Measurements from ENCODE around the gene UBXN11.

Gene UBXN11

GRCh38 chr1:26283871-26284596 lies 22.4 kb downstream of the UBXN11 start:
- DNase-seq, result no peak

GRCh38 chr1:26283279-26283853 lies 23.1 kb downstream of the UBXN11 start:
- no peak for DNase-seq

- no peak for DNase-seq
These were observed 24.0 kb downstream of the UBXN11 start for GRCh38 chr1:26282401-26282918.

- peak; percentile 68 for DNase-seq
These were observed 24.5 kb downstream of the UBXN11 start for GRCh38 chr1:26281971-26282370.

GRCh38 chr1:26281091-26281958 lies 25.1 kb downstream of the UBXN11 start:
- DNase-seq, result no peak

GRCh38 chr1:26280333-26281042 lies 25.9 kb downstream of the UBXN11 start:
- no peak for DNase-seq

GRCh38 chr1:26279456-26280332 lies 26.7 kb downstream of the UBXN11 start, which contains the start of gene SH3BGRL3:
Gene SH3BGRL3, plus strand, starts transcription at chr1:26280086. Its CDS starts 70 bp downstream, at chr1:26280156.
- peak; percentile 94 for DNase-seq

- DNase-seq, result no peak
These were observed 27.5 kb downstream of the UBXN11 start for GRCh38 chr1:26278724-26279455.

- DNase-seq, result no peak
These were observed 28.1 kb downstream of the UBXN11 start for GRCh38 chr1:26278303-26278702.

GRCh38 chr1:26277719-26278118 lies 28.7 kb downstream of the UBXN11 start:
- no peak for DNase-seq

- no peak for DNase-seq
These were observed 29.2 kb downstream of the UBXN11 start for GRCh38 chr1:26277261-26277661.

GRCh38 chr1:26276432-26276838 lies 30.0 kb downstream of the UBXN11 start:
- no peak for DNase-seq

- peak; percentile 69 for DNase-seq
These were observed 30.6 kb downstream of the UBXN11 start for GRCh38 chr1:26275580-26276431.

- DNase-seq, result no peak
These were observed 31.5 kb downstream of the UBXN11 start for GRCh38 chr1:26274801-26275425.

GRCh38 chr1:26269198-26269550 lies 37.3 kb downstream of the UBXN11 start:
- no peak for DNase-seq

- no peak for DNase-seq
These were observed 37.9 kb downstream of the UBXN11 start for GRCh38 chr1:26268290-26269197.

GRCh38 chr1:26265405-26265804 lies 41.0 kb downstream of the UBXN11 start:
- no peak for DNase-seq

- no peak for DNase-seq
These were observed 43.2 kb downstream of the UBXN11 start for GRCh38 chr1:26263212-26263611.

Data from retina (tissue), 1 donor.